Body of pancreas (tissue), 4 donors: Measurements from ENCODE around the gene SYK. TPM values are rescaled to one million over a fixed set of nuclear protein-coding genes. Genes with fewer than 3 reads are reported as not detected.

ENCODE experiments used
- ATAC-seq: fragments of 150-250 bp; one replicate; pipeline ENCODE4 v1.9.1; 2016
- DNase-seq, 4 donors: peaks; one replicate each; pipeline ENCODE4 v3.0.0-alpha.2; 2019
- H3K27ac ChIP-seq, 4 donors: fragments of 200-600 bp; sonication (generic); 1 replicate in 3 of 4; 2 replicates in 1 of 4; pipeline versions ENCODE4 v1.5.1 to v1.6.1; 2016 to 2019; ENCODE audit warnings: mild to moderate bottlenecking in 1 of 4, mixed read lengths in 1 of 4, moderate library complexity in 1 of 4
- H3K27me3 ChIP-seq, 2 donors: fragments of 200-600 bp; sonication (generic); one replicate each; pipeline ENCODE4 v1.6.0; 2016; ENCODE audit warnings: mild to moderate bottlenecking in 1 of 2
- H3K36me3 ChIP-seq, 2 donors: fragments of 200-600 bp; sonication (generic); replicated peaks in 1 of 2; 2 replicates each; pipeline ENCODE4 v1.5.1; 2016; ENCODE audit warnings: low read depth in 2 of 2; ENCODE audit not compliant: insufficient read depth in 1 of 2
- H3K4me1 ChIP-seq: fragments of 200-600 bp; sonication (generic); one replicate; pipeline ENCODE4 v1.6.0; 2016
- H3K4me3 ChIP-seq, 2 donors: fragments of 200-600 bp; sonication (generic); 1 replicate in 1 of 2; 2 replicates in 1 of 2; pipeline ENCODE4 v1.5.1; 2016 to 2019
- H3K9me3 ChIP-seq, 3 donors: fragments of 200-600 bp; sonication (generic); 1 replicate in 2 of 3; 2 replicates in 1 of 3; pipeline ENCODE4 v1.5.1; 2016
- CTCF ChIP-seq, 7 experiments: fragments of 450-650 bp in 4 of 7; fragments of 200-600 bp in 3 of 7; sonication (generic) in 3 of 7; IDR thresholded peaks; one replicate each; pipeline ENCODE4 v1.5.1; 2016 to 2019; ENCODE audit warnings: antibody characterized with exemption in 7 of 7
- POLR2A ChIP-seq, 3 donors: fragments of 450-650 bp; IDR thresholded peaks; one replicate each; pipeline ENCODE4 v1.6.1; 2016; ENCODE audit warnings: antibody characterized with exemption in 3 of 3, mild to moderate bottlenecking in 2 of 3
- WGBS, 2 donors: methylation state at CpG; one replicate each; pipeline ENCODE4 v1.1.5; 2017; 5-methylcytosine and 5-hydroxymethylcytosine counted together
- intact Hi-C: fragments of 100-400 bp; cut with DNase I; formaldehyde crosslinking; loops from one replicate; pipeline ENCODE4 v1.15.1; 2023
- total RNA-seq, 2 donors: library from RNA; depleted of rRNA; stranded (reverse); fragments of >200 nt; gene quantifications; one replicate each; pipeline ENCODE4 v1.1.0, GENCODE V29; 2016

The SYK gene
- total RNA-seq, 2 donors from 2014 or later: 10.5 to 11.2 TPM

GRCh38 chr9:90857091-90857490, 55.5 kb downstream of the SYK start:
- H3K4me3 ChIP-seq: no peak overlapping the region
- H3K4me1 ChIP-seq: no peaks in the 10 kb centered on the region
- no peak overlapping the region for H3K27ac ChIP-seq
- TF ChIP-seq CTCF (IDR thresholded peaks at IDR 0.05) (no peak), POLR2A (IDR thresholded peaks at IDR 0.05) (no peak)
- ATAC-seq (no peak), DNase-seq (no peak)
- 86 to 87% methylated on average over 6 of the region's 6 CpGs for whole genome bisulfite sequencing, 2 donors
- H3K27me3 ChIP-seq: no peaks in the 10 kb centered on the region
- H3K36me3 ChIP-seq: peaks cover 0 to 1% of the 10 kb centered on the region in 2 donors
- intact Hi-C loops: no loop called here
- H3K9me3 ChIP-seq: no peaks in the 10 kb centered on the region

GRCh38 chr9:90857855-90858254, 56.2 kb downstream of the SYK start:
- DNase-seq: no peak
- intact Hi-C loops: no loop called here
- peaks cover 0 to 1% of the 10 kb centered on the region in 2 donors for H3K36me3 ChIP-seq
- H3K4me3 ChIP-seq: no peak overlapping the region
- no peaks in the 10 kb centered on the region for H3K9me3 ChIP-seq
- TF ChIP-seq POLR2A (IDR thresholded peaks at IDR 0.05): no peak
- TF ChIP-seq CTCF (IDR thresholded peaks at IDR 0.05): no peak
- WGBS, 2 donors: 74 to 90% methylated on average over 5 of the region's 5 CpGs
- H3K27me3 ChIP-seq: no peaks in the 10 kb centered on the region
- H3K27ac ChIP-seq: no peak overlapping the region
- H3K4me1 ChIP-seq: no peaks in the 10 kb centered on the region
- ATAC-seq: no peak

- no peaks in the 10 kb centered on the region for H3K4me1 ChIP-seq
- no peak for ATAC-seq
- 77 to 91% methylated on average over 2 to 4 of the region's 4 CpGs for WGBS, 2 donors
- no peak overlapping the region for H3K27ac ChIP-seq
- no peak overlapping the region for H3K4me3 ChIP-seq
- no peaks in the 10 kb centered on the region for H3K9me3 ChIP-seq
- H3K36me3 ChIP-seq: peaks cover 0 to 1% of the 10 kb centered on the region in 2 donors
- intact Hi-C loops: no loop called here
- H3K27me3 ChIP-seq: no peaks in the 10 kb centered on the region
- DNase-seq: no peak
- TF ChIP-seq POLR2A (IDR thresholded peaks at IDR 0.05) (no peak), CTCF (IDR thresholded peaks at IDR 0.05) (no peak)
These were observed 56.9 kb downstream of the SYK start for GRCh38 chr9:90858457-90858901.

GRCh38 chr9:90860382-90860781, 58.8 kb downstream of the SYK start:
- Histone ChIP-seq H3K4me1 (no peaks in the 10 kb centered on the region), H3K4me3 (no peak overlapping the region), H3K27me3 (no peaks in the 10 kb centered on the region), H3K27ac (no peak overlapping the region), H3K9me3 (no peaks in the 10 kb centered on the region), H3K36me3 (peaks cover 0 to 1% of the 10 kb centered on the region in 2 donors)
- WGBS, 2 donors: 83 to 90% methylated on average over 5 of the region's 5 CpGs
- no peak for DNase-seq
- no peak for ATAC-seq
- TF ChIP-seq POLR2A (IDR thresholded peaks at IDR 0.05): no peak
- TF ChIP-seq CTCF (IDR thresholded peaks at IDR 0.05): no peak
- intact Hi-C loops: no loop called here

GRCh38 chr9:90860826-90861225, 59.2 kb downstream of the SYK start:
- peak in 1 of 4 donors; percentile 50 for DNase-seq
- H3K4me1 ChIP-seq: no peaks in the 10 kb centered on the region
- H3K4me3 ChIP-seq: no peak overlapping the region
- H3K27me3 ChIP-seq: no peaks in the 10 kb centered on the region
- TF ChIP-seq CTCF (IDR thresholded peaks at IDR 0.05) (no peak), POLR2A (IDR thresholded peaks at IDR 0.05) (no peak)
- 88 to 89% methylated on average over 7 of the region's 7 CpGs for WGBS, 2 donors
- intact Hi-C loops: no loop called here
- H3K9me3 ChIP-seq: no peaks in the 10 kb centered on the region
- peaks cover 0 to 1% of the 10 kb centered on the region in 2 donors for H3K36me3 ChIP-seq
- no peak overlapping the region for H3K27ac ChIP-seq
- no peak for ATAC-seq
